Mesenchymal stem cell (in vitro differentiated cells and primary cell): ENCODE results near the gene OLR1.
A peak's percentile ranks its signal among the peaks of the same experiment; 100 is the strongest.

ENCODE experiments used
- DNase-seq: peaks from one replicate; pipeline ENCODE4 v3.0.0-alpha.2; 2013
- H2AFZ ChIP-seq: one replicate; pipeline ENCODE4 v1.6.1; 2013; ENCODE audit warnings: low read depth, mild to moderate bottlenecking, control low read depth, inconsistent platforms, low read length, moderate library complexity
- H2AK5ac ChIP-seq: 2 replicates; pipeline ENCODE4 v1.6.1; 2013; ENCODE audit warnings: low read length, moderate library complexity, mild to moderate bottlenecking, inconsistent platforms; ENCODE audit not compliant: severe bottlenecking
- H2BK120ac ChIP-seq: one replicate; pipeline ENCODE4 v1.6.1; 2013; ENCODE audit warnings: low read depth, mild to moderate bottlenecking, inconsistent platforms, low read length, moderate library complexity
- H2BK12ac ChIP-seq, 2 experiments: one replicate each; pipeline ENCODE4 v1.6.1; 2013; ENCODE audit warnings: inconsistent platforms in 2 of 2, low read length in 2 of 2, mild to moderate bottlenecking in 2 of 2, moderate library complexity in 2 of 2, control low read depth in 1 of 2
- H2BK15ac ChIP-seq: one replicate; pipeline ENCODE4 v1.6.1; 2013; ENCODE audit warnings: mild to moderate bottlenecking, low read depth, inconsistent platforms; ENCODE audit not compliant: poor library complexity, severe bottlenecking
- H2BK5ac ChIP-seq: 2 replicates; pipeline ENCODE4 v1.6.1; 2013; ENCODE audit warnings: low read depth, mild to moderate bottlenecking, low read length, control low read depth, inconsistent platforms; ENCODE audit not compliant: poor library complexity, severe bottlenecking
- H3K14ac ChIP-seq, 2 experiments: one replicate each; pipeline ENCODE4 v1.6.1; 2013; ENCODE audit warnings: inconsistent platforms in 2 of 2, low read length in 2 of 2, control low read depth in 1 of 2, mild to moderate bottlenecking in 1 of 2, moderate library complexity in 1 of 2
- H3K18ac ChIP-seq, 2 experiments: one replicate each; pipeline ENCODE4 v1.6.1; 2013; ENCODE audit warnings: inconsistent platforms in 2 of 2, low read length in 2 of 2, control low read depth in 1 of 2, low read depth in 1 of 2, mild to moderate bottlenecking in 1 of 2
- H3K23ac ChIP-seq, 2 experiments: one replicate each; pipeline ENCODE4 v1.6.1; 2013; ENCODE audit warnings: inconsistent platforms in 2 of 2, low read length in 2 of 2, mild to moderate bottlenecking in 2 of 2, moderate library complexity in 2 of 2, control low read depth in 1 of 2
- H3K27ac ChIP-seq: 2 replicates; pipeline ENCODE4 v1.5.1; 2013; ENCODE audit warnings: mild to moderate bottlenecking, moderate library complexity, low read length, control low read depth, inconsistent platforms; ENCODE audit not compliant: poor library complexity, severe bottlenecking
- H3K27me3 ChIP-seq, 2 experiments: 2 replicates each; pipeline versions ENCODE4 v1.6.1 to v1.7.0; 2013; ENCODE audit warnings: low read length in 2 of 2, mild to moderate bottlenecking in 2 of 2, moderate library complexity in 2 of 2, control low read depth in 1 of 2, inconsistent platforms in 1 of 2; ENCODE audit not compliant: control insufficient read depth in 1 of 2, insufficient read depth in 1 of 2
- H3K36me3 ChIP-seq, 2 experiments: 2 replicates each; pipeline versions ENCODE4 v1.6.1 to v1.7.0; 2013; ENCODE audit warnings: low read length in 2 of 2, control low read depth in 1 of 2, inconsistent platforms in 1 of 2, low read depth in 1 of 2, mild to moderate bottlenecking in 1 of 2; ENCODE audit not compliant: insufficient read depth in 2 of 2, control insufficient read depth in 1 of 2
- H3K4ac ChIP-seq, 2 experiments: one replicate each; pipeline ENCODE4 v1.6.1; 2013; ENCODE audit warnings: inconsistent platforms in 2 of 2, low read length in 2 of 2, mild to moderate bottlenecking in 2 of 2, moderate library complexity in 2 of 2, control low read depth in 1 of 2, low read depth in 1 of 2
- H3K4me1 ChIP-seq: 2 replicates; pipeline ENCODE4 v1.6.1; 2013; ENCODE audit warnings: low read depth, low read length, control low read depth; ENCODE audit not compliant: control insufficient read depth, insufficient read depth
- H3K4me2 ChIP-seq: 2 replicates; pipeline ENCODE4 v1.6.1; 2013; ENCODE audit warnings: low read length, mild to moderate bottlenecking, inconsistent platforms; ENCODE audit not compliant: poor library complexity, severe bottlenecking
- H3K4me3 ChIP-seq, 2 experiments: 2 replicates each; pipeline versions ENCODE4 v1.5.1 to v1.7.0; 2013; ENCODE audit warnings: low read length in 2 of 2, mild to moderate bottlenecking in 2 of 2, control low read depth in 1 of 2, low read depth in 1 of 2; ENCODE audit not compliant: insufficient read depth in 1 of 2
- H3K79me1 ChIP-seq: replicated peaks from 2 replicates; pipeline ENCODE4 v1.6.1; 2013; ENCODE audit warnings: mild to moderate bottlenecking, control low read depth, low read length, inconsistent platforms; ENCODE audit not compliant: poor library complexity, severe bottlenecking
- H3K9ac ChIP-seq: 2 replicates; pipeline ENCODE4 v1.7.0; 2013; ENCODE audit warnings: mild to moderate bottlenecking, low read length, moderate library complexity
- H3K9me3 ChIP-seq: 2 replicates; pipeline ENCODE4 v1.7.0; 2013; ENCODE audit warnings: mild to moderate bottlenecking, low read length; ENCODE audit not compliant: control insufficient read depth
- H4K8ac ChIP-seq: one replicate; pipeline ENCODE4 v1.6.1; 2013; ENCODE audit warnings: inconsistent platforms, mild to moderate bottlenecking, low read length, moderate library complexity
- H4K91ac ChIP-seq: one replicate; pipeline ENCODE4 v1.6.1; 2013; ENCODE audit warnings: mild to moderate bottlenecking, low read length, inconsistent platforms
- WGBS: methylation state at CpG from one replicate; pipeline ENCODE4 v1.1.7; 2013; ENCODE audit warnings: mixed read lengths; 5-methylcytosine and 5-hydroxymethylcytosine counted together

OLR1 gene

GRCh38 chr12:10142976-10143589, 28.8 kb downstream of the OLR1 start:
- Histone ChIP-seq H3K36me3 (no peaks in the 10 kb centered on the region), H4K91ac (no peak overlapping the region), H3K4me2 (no peak overlapping the region), H3K27ac (no peak overlapping the region), H3K14ac (no peak overlapping the region), H2BK15ac (no peak overlapping the region), H3K79me1 (no peaks in the 10 kb centered on the region), H3K23ac (no peak overlapping the region), H2AFZ (no peak overlapping the region), H2AK5ac (no peak overlapping the region), H3K4me1 (no peaks in the 10 kb centered on the region), H3K4me3 (no peak overlapping the region), H2BK12ac (no peak overlapping the region), H4K8ac (no peak overlapping the region), H3K18ac (no peak overlapping the region), H3K4ac (no peak overlapping the region), H2BK120ac (no peak overlapping the region), H2BK5ac (no peak overlapping the region), H3K9ac (no peak overlapping the region), H3K27me3 (no peaks in the 10 kb centered on the region), H3K9me3 (no peaks in the 10 kb centered on the region)
- peak; percentile 65 for DNase-seq
- WGBS = 0% methylated on average over 1 of the region's 1 CpG

- Histone ChIP-seq H2BK120ac (no peak overlapping the region), H3K79me1 (no peaks in the 10 kb centered on the region), H3K14ac (no peak overlapping the region), H3K4me1 (no peaks in the 10 kb centered on the region), H2BK15ac (no peak overlapping the region), H2BK5ac (no peak overlapping the region), H2AFZ (no peak overlapping the region), H3K23ac (no peak overlapping the region), H3K4ac (no peak overlapping the region), H3K4me2 (no peak overlapping the region), H3K18ac (no peak overlapping the region), H4K91ac (no peak overlapping the region), H4K8ac (no peak overlapping the region), H2BK12ac (no peak overlapping the region), H3K4me3 (no peak overlapping the region), H2AK5ac (no peak overlapping the region), H3K27me3 (no peaks in the 10 kb centered on the region), H3K36me3 (no peaks in the 10 kb centered on the region), H3K27ac (no peak overlapping the region), H3K9ac (no peak overlapping the region), H3K9me3 (no peaks in the 10 kb centered on the region)
- no CpG with 5 or more reads among the region's 2 CpGs for WGBS
- peak; percentile 73 for DNase-seq
Observed at GRCh38 chr12:10140001-10140400, 31.9 kb downstream of the OLR1 start.

DNA sequence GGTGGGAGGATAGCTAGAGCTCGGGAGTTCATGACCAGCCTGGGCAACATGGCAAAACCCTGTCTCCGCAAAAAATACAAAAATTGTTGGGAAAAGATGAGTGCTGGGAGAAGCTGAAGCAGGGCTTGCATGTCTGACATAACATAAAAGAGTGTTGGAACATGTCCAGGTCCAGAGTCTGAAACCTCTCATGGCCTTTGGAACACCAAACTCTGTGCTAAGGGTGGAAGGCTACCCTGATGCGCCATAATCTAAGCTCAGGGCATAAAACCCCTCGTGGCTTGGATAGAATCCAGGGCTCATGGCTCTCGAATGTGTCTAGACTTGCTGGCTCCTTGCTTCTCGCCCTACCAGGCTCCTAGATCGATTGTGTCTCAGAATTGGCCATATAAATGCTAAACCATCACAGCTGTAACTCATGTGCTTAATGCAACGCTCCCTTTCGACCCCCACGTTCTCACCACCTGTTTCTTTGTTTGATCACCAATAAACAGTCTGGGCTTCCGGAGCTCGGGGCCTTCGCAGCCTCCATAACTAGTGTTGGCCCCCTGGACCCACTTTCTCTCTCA, 35.2 kb downstream of the OLR1 start:
- H3K4me2 ChIP-seq = no peak overlapping the region
- no peaks in the 10 kb centered on the region for H3K36me3 ChIP-seq
- DNase-seq = no peak
- H3K4me3 ChIP-seq = no peak overlapping the region
- no peak overlapping the region for H3K18ac ChIP-seq
- H3K23ac ChIP-seq = peak overlapping the region in 1 of 2 experiments; percentile 55
- no peak overlapping the region for H2AK5ac ChIP-seq
- 87% methylated on average over 13 of the region's 13 CpGs for WGBS
- H2BK120ac ChIP-seq = no peak overlapping the region
- H2AFZ ChIP-seq = no peak overlapping the region
- H3K79me1 ChIP-seq = no peaks in the 10 kb centered on the region
- no peak overlapping the region for H2BK12ac ChIP-seq
- H3K4me1 ChIP-seq = no peaks in the 10 kb centered on the region
- no peak overlapping the region for H3K14ac ChIP-seq
- H3K27me3 ChIP-seq = no peaks in the 10 kb centered on the region
- H4K8ac ChIP-seq = no peak overlapping the region
- no peak overlapping the region for H3K4ac ChIP-seq
- H3K9me3 ChIP-seq = no peaks in the 10 kb centered on the region
- no peak overlapping the region for H3K9ac ChIP-seq
- no peak overlapping the region for H2BK5ac ChIP-seq
- H3K27ac ChIP-seq = no peak overlapping the region
- H2BK15ac ChIP-seq = no peak overlapping the region
- H4K91ac ChIP-seq = no peak overlapping the region

DNA sequence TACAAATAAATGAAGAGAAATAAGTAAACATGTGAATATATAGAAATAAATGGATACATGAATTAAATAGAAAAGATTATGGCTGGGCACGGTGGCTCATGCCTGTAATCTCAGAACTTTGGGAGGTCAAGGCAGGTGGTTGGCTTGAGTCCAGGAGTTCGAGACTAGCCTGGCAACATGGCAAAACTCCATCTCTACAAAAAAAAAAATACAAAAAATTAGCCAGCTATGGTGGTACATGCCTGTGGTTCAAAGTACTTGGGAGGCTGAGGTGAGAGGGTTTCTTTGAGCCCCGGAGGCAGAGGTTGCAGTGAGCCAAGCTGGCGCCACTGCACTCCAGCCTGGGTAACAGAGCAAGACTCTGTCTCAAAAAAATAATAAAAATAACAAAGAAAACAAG, 36.8 kb downstream of the OLR1 start:
- Histone ChIP-seq H2BK5ac (no peak overlapping the region), H3K9ac (no peak overlapping the region), H3K4me2 (no peak overlapping the region), H4K8ac (no peak overlapping the region), H2AFZ (no peak overlapping the region), H2BK12ac (no peak overlapping the region), H3K9me3 (no peaks in the 10 kb centered on the region), H3K4me1 (no peaks in the 10 kb centered on the region), H3K18ac (no peak overlapping the region), H3K27ac (no peak overlapping the region), H3K14ac (no peak overlapping the region), H2AK5ac (no peak overlapping the region), H3K4me3 (no peak overlapping the region), H2BK15ac (no peak overlapping the region), H3K36me3 (no peaks in the 10 kb centered on the region), H2BK120ac (no peak overlapping the region), H3K23ac (no peak overlapping the region), H3K79me1 (no peaks in the 10 kb centered on the region), H3K27me3 (no peaks in the 10 kb centered on the region), H4K91ac (no peak overlapping the region), H3K4ac (no peak overlapping the region)
- no peak for DNase-seq
- 97% methylated on average over 2 of the region's 4 CpGs for WGBS
